CD4-positive, alpha-beta T cell treated with Interleukin-4 for 4 hours (primary cell): ENCODE data around the gene CFAP298.
"Not testable (repeated sequence)": the region's sequence is repeated elsewhere in the genome, so short reads cannot be mapped to it uniquely, and the experiment has no call there.

Source experiments
- DNase-seq: peaks from one replicate; pipeline ENCODE4 v3.0.0-alpha.2; 2020

Gene CFAP298

DNA sequence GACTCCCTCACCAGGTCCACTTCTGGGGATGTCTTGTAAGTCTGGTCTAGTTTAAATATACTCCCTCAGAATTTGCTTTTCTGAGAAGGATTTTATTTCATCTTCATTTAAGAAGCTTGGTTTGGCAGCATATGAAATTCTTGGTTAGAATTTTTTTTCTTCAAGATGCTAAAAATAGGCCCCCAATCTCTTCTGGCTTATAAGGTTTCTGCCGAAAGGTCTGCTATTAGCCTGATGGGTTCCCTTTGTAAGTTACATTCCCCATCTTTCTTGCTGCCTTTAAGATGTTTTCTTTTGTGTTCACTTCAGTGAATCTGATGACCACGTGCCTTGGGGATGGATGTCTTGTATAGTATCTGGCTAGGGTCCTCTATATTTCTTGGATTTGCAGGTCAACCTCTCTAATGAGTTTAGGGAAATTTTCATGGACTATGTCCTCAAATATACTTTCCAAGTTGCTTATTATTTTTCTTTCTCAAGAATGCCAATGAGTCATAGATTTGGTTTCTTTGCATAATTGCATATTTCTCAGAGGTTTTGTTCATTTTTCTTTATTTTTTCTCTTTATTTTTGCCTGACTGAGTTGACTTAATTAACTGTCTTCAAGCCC is 46.2 kb downstream of the CFAP298 start:
- no peak for DNase-seq

DNA sequence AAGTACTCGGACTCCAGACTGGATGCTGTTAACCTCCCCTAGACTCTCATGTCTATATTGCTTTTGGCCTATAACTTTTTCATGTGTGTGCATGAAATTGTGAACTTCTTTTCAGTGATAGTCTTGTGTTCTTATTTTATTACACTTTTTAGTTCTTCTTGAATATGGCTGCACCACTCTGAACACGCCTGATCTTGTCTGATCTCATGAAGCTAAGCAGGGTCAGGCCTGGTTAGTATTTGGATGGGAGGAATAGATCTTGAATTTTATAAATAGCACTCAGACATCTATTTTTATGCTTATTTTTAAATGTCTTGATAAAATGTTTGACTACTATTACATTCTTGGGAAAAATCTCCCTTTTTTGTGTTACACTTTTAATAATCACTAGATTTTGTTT is 49.3 kb downstream of the CFAP298 start:
- no peak for DNase-seq

DNA sequence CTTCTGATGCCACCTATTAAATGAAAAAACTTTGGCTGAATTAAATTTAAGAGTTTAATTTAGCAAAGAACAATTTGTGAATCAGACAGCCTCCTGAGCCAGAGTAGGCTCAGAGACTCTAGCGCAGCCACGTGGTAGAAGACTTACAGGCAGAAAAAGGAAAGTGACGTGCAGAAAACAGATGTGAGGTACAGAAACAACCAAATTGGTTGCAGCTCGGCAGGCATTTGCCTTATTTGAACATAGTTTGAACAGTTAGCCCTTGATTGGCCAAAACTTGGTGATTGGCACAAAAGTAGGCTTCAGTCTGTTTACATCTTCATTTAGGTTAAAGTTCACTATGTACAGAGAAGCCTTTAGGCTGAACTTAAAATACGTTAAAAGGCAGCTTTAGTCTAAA is 49.8 kb downstream of the CFAP298 start:
- DNase-seq, result no peak

DNA sequence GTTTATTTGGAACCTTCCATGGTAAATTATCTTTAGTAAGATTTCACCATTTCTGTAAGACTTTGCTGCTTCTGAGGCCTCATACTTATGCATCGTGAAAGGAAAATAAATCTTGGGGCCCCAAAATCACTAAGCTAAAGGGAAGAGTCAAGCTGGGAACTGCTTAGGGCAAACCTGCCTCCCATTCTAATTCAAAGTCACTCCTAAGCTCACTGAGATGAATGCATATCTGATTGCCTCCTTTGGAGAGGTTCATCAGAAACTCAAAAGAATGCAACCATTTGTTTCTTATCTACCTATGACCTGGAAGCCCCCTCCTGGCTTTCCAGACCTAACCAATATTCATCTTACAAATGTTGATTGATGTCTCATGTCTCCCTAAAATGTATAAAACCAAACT is 50.7 kb downstream of the CFAP298 start:
- not testable (repeated sequence) for DNase-seq

DNA sequence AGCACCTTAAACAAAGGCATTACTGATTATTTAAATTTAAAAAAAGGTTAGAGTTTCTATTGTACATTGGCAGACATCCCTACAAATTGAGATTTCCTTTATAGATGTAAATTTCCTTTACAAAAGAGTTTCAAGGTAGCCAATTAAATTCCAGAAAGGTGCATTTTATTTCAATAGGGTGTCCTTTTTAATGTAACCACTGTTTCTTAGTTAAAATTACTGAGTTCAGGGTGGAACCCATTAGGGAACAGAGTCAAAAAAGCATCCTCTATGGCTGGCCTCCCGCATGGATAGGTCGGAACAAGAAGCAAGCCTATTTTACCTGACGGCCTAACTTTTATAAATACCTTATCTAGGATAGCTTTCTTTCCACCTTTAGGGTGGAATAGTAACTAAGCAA is 51.3 kb downstream of the CFAP298 start:
- DNase-seq, result no peak

DNA sequence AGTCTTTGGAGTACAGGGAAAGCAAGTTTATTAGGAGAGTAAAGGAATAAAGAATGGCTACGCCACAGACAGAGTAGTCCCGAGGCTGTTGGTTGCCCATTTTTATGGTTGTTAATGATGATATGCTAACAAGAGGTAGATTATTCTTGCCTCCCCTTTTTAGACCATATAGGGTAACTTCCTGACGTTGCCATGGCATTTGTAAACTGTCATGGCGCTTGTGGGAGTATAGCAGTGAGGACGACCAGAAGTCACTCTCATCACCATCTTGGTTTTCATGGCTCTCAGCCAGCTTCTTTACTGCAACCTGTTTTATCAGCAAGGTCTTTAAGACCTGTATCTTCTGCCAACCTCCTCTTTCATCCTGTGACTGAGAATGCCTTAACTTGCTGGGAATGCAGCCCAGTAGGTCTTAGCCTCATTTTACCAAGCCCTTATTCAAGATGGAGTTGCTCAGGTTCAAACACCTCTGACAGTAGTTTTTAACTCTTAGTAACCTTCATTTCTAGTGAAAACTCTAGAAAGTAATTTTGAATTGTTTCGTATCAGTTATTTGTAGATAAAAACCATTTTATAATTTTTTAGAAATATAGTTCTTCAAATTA is 53.1 kb downstream of the CFAP298 start:
- DNase-seq, result no peak

DNA sequence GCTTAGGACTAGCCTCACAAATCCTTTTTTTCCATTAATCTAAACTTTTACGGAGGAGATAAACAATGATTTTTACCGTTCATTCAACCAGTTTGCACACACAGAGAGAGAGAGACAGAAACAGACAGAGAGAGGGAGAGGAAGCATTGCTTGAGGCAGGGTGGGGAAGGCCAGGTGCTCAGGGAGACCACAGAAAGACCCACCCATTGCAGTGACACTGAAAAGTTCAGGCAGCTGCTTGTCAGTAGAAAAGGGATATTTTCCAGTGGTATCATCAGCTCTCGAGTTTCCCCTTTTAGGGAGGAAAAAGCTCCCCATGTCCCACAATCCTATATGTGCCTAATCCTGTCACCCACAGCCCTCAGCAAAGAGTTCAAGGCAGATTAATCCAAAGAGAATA is 54.1 kb downstream of the CFAP298 start:
- DNase-seq, result no peak

DNA sequence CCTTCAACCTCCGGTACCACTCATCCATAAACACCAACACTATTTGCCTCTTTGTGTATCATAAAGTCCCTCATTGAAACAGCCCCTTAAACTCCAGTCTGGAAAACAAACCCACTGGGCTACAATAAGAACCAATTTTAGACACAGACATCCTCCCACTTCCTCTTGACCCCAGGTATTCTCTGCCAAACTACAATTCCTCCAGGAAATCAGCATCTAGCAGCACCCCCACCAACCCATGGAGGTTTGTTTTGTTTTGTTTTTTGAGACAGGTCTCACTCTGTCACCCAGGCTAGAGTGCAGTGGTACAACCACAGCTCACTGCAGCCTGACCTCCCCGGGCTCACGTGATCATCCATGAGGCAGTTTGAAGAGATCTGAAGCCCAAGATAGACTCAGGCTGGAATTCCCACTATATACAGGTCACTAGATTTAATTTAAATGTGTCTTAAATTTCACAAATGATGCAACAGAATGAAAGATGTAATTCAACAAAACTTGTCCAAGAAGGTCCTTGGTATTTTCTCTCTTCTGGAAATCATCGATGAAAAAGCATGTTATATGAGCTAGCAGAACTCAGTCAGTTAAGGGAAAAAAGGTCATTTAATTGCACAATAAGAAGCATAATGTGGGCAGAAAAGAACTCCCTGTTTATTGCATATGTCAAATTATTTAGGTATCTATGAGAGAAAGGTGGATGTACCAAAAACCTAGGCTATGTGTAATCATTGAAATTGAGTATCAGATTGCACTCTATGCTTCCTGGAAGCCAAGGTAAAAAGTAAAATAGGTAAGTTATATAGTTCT is 57.1 kb downstream of the CFAP298 start:
- no peak for DNase-seq

DNA sequence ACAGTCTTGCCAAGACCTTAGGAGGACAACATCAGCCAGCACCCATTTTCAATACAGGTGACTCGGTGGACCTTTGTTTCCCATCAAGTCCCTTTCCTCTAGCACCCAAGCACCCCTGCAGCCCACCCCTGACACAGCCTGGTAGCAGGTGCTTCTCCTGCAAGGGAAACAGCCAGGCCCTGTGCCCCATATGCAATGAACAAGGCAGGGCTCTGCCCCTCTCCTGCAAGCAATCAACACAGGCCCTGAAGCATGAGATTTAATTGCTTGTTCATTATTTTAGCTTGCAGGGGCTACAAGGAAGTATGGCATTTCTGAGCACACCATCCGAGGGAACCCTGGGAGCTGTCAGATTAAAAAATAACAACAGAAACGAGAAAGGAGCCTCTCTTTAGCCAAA is 62.3 kb downstream of the CFAP298 start:
- no peak for DNase-seq

DNA sequence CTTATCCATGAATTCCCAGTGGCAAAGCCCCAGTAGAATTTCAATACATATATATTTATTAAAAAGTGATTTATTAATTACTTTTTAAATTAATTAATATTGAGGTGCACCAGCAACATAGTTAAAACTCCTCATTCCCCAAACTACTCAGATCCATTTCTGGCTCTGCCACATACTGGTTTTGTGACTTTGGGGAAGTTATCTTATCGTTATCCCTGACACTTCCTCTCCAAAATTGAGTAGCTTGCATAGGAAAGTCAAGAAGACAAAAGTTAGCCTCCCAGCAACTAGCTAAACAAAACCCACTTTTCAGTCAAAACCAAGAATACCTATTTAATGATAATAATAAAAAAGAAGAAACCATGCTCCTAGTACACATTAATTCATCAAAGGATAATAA is 62.7 kb downstream of the CFAP298 start:
- no peak for DNase-seq
